Measurements from ENCODE around the gene RPS6KA1. TPM values are rescaled to one million over a fixed set of nuclear protein-coding genes. Genes with fewer than 3 reads are reported as not detected.

RPS6KA1 gene
- total and polyA plus RNA-seq, 2 donors, result 30.4 to 36.8 TPM

- over 99% methylated on average over 2 of the region's 2 CpGs for WGBS
- Histone ChIP-seq H3K4me3 (ENCODE audit: low read length in 2 of 2) (no peak overlapping the region), H3K27ac (ENCODE audit: low read depth in 1 of 2, low read length in 1 of 2) (no peak overlapping the region), H3K4me1 (ENCODE audit: control insufficient read depth in 2 of 2, insufficient read depth in 2 of 2, low read length in 2 of 2) (peaks cover 6 to 50% of the 10 kb centered on the region in 2 donors), H3K36me3 (ENCODE audit: control insufficient read depth in 2 of 2, insufficient read depth in 2 of 2, low read length in 1 of 2) (no peaks in the 10 kb centered on the region), H3K27me3 (ENCODE audit: control insufficient read depth in 2 of 2, insufficient read depth in 1 of 2, low read length in 1 of 2) (no peaks in the 10 kb centered on the region), H3K9me3 (ENCODE audit: control insufficient read depth in 2 of 2, insufficient read depth in 1 of 2, low read length in 1 of 2) (no peaks in the 10 kb centered on the region)
- DNase-seq (ENCODE audit: low read depth in 6 of 9, low spot score in 9 of 9), result no peak
Measured at GRCh38 chr1:26536521-26536920, 7.0 kb downstream of the RPS6KA1 start.

GRCh38 chr1:26537951-26538352 lies 8.4 kb downstream of the RPS6KA1 start:
- Histone ChIP-seq H3K9me3 (ENCODE audit: control insufficient read depth in 2 of 2, insufficient read depth in 1 of 2, low read length in 1 of 2) (no peaks in the 10 kb centered on the region), H3K4me1 (ENCODE audit: control insufficient read depth in 2 of 2, insufficient read depth in 2 of 2, low read length in 2 of 2) (peaks cover 16 to 59% of the 10 kb centered on the region in 2 donors), H3K27ac (ENCODE audit: low read depth in 1 of 2, low read length in 1 of 2) (no peak overlapping the region), H3K36me3 (ENCODE audit: control insufficient read depth in 2 of 2, insufficient read depth in 2 of 2, low read length in 1 of 2) (no peaks in the 10 kb centered on the region), H3K4me3 (ENCODE audit: low read length in 2 of 2) (no peak overlapping the region), H3K27me3 (ENCODE audit: control insufficient read depth in 2 of 2, insufficient read depth in 1 of 2, low read length in 1 of 2) (no peaks in the 10 kb centered on the region)
- WGBS, result 48% methylated on average over 2 of the region's 2 CpGs
- DNase-seq (ENCODE audit: low read depth in 6 of 9, low spot score in 9 of 9), result peak in 1 of 9 donors; percentile 18

GRCh38 chr1:26538480-26539412 lies 9.2 kb downstream of the RPS6KA1 start:
- Histone ChIP-seq H3K4me1 (ENCODE audit: control insufficient read depth in 2 of 2, insufficient read depth in 2 of 2, low read length in 2 of 2) (peaks cover 16 to 65% of the 10 kb centered on the region in 2 donors), H3K36me3 (ENCODE audit: control insufficient read depth in 2 of 2, insufficient read depth in 2 of 2, low read length in 1 of 2) (no peaks in the 10 kb centered on the region), H3K27me3 (ENCODE audit: control insufficient read depth in 2 of 2, insufficient read depth in 1 of 2, low read length in 1 of 2) (no peaks in the 10 kb centered on the region), H3K4me3 (ENCODE audit: low read length in 2 of 2) (no peak overlapping the region), H3K27ac (ENCODE audit: low read depth in 1 of 2, low read length in 1 of 2) (no peak overlapping the region), H3K9me3 (ENCODE audit: control insufficient read depth in 2 of 2, insufficient read depth in 1 of 2, low read length in 1 of 2) (no peaks in the 10 kb centered on the region)
- 90% methylated on average over 14 of the region's 14 CpGs for WGBS
- no peak for DNase-seq (ENCODE audit: low read depth in 6 of 9, low spot score in 9 of 9)

- Histone ChIP-seq H3K27me3 (ENCODE audit: control insufficient read depth in 2 of 2, insufficient read depth in 1 of 2, low read length in 1 of 2) (no peaks in the 10 kb centered on the region), H3K36me3 (ENCODE audit: control insufficient read depth in 2 of 2, insufficient read depth in 2 of 2, low read length in 1 of 2) (no peaks in the 10 kb centered on the region), H3K4me3 (ENCODE audit: low read length in 2 of 2) (no peak overlapping the region), H3K9me3 (ENCODE audit: control insufficient read depth in 2 of 2, insufficient read depth in 1 of 2, low read length in 1 of 2) (no peaks in the 10 kb centered on the region), H3K4me1 (ENCODE audit: control insufficient read depth in 2 of 2, insufficient read depth in 2 of 2, low read length in 2 of 2) (peaks cover 16 to 65% of the 10 kb centered on the region in 2 donors), H3K27ac (ENCODE audit: low read depth in 1 of 2, low read length in 1 of 2) (peak overlapping the region in 1 of 2 donors; percentile 45)
- peak in 1 of 9 donors; percentile 43 for DNase-seq (ENCODE audit: low read depth in 6 of 9, low spot score in 9 of 9)
- WGBS, result 17% methylated on average over 6 of the region's 6 CpGs
Measured at GRCh38 chr1:26539722-26540121, 10.2 kb downstream of the RPS6KA1 start.

- peaks cover 17 to 69% of the 10 kb centered on the region in 2 donors for H3K4me1 ChIP-seq (ENCODE audit: control insufficient read depth in 2 of 2, insufficient read depth in 2 of 2, low read length in 2 of 2)
- over 99% methylated on average over 3 of the region's 3 CpGs for WGBS
- H3K27ac ChIP-seq (ENCODE audit: low read depth in 1 of 2, low read length in 1 of 2), result peak overlapping the region; percentile 45 to 46
Measured at GRCh38 chr1:26540351-26540750, 10.8 kb downstream of the RPS6KA1 start.

GRCh38 chr1:26541431-26541815 lies 11.9 kb downstream of the RPS6KA1 start:
- Histone ChIP-seq H3K27ac (ENCODE audit: low read depth in 1 of 2, low read length in 1 of 2) (peak overlapping the region; percentile 11 to 81), H3K9me3 (ENCODE audit: control insufficient read depth in 2 of 2, insufficient read depth in 1 of 2, low read length in 1 of 2) (peaks cover 0 to 2% of the 10 kb centered on the region in 2 donors), H3K4me1 (ENCODE audit: control insufficient read depth in 2 of 2, insufficient read depth in 2 of 2, low read length in 2 of 2) (peaks cover 26 to 76% of the 10 kb centered on the region in 2 donors), H3K27me3 (ENCODE audit: control insufficient read depth in 2 of 2, insufficient read depth in 1 of 2, low read length in 1 of 2) (no peaks in the 10 kb centered on the region), H3K36me3 (ENCODE audit: control insufficient read depth in 2 of 2, insufficient read depth in 2 of 2, low read length in 1 of 2) (no peaks in the 10 kb centered on the region), H3K4me3 (ENCODE audit: low read length in 2 of 2) (no peak overlapping the region)
- 49% methylated on average over 7 of the region's 7 CpGs for WGBS
- no peak for DNase-seq (ENCODE audit: low read depth in 6 of 9, low spot score in 9 of 9)

More at GRCh38 chr1:26540351-26540750, 10.8 kb downstream of the RPS6KA1 start:
- Histone ChIP-seq H3K27me3 (ENCODE audit: control insufficient read depth in 2 of 2, insufficient read depth in 1 of 2, low read length in 1 of 2) (no peaks in the 10 kb centered on the region), H3K36me3 (ENCODE audit: control insufficient read depth in 2 of 2, insufficient read depth in 2 of 2, low read length in 1 of 2) (no peaks in the 10 kb centered on the region), H3K9me3 (ENCODE audit: control insufficient read depth in 2 of 2, insufficient read depth in 1 of 2, low read length in 1 of 2) (no peaks in the 10 kb centered on the region), H3K4me3 (ENCODE audit: low read length in 2 of 2) (no peak overlapping the region)
- DNase-seq (ENCODE audit: low read depth in 6 of 9, low spot score in 9 of 9), result no peak

- 13% methylated on average over 18 of the region's 18 CpGs for WGBS
- DNase-seq (ENCODE audit: low read depth in 6 of 9, low spot score in 9 of 9), result peak in 7 of 9 donors; percentile 27 to 82 (median 57)
- Histone ChIP-seq H3K27me3 (ENCODE audit: control insufficient read depth in 2 of 2, insufficient read depth in 1 of 2, low read length in 1 of 2) (no peaks in the 10 kb centered on the region), H3K9me3 (ENCODE audit: control insufficient read depth in 2 of 2, insufficient read depth in 1 of 2, low read length in 1 of 2) (peaks cover 0 to 2% of the 10 kb centered on the region in 2 donors), H3K27ac (ENCODE audit: low read depth in 1 of 2, low read length in 1 of 2) (peak overlapping the region; percentile 11 to 81), H3K36me3 (ENCODE audit: control insufficient read depth in 2 of 2, insufficient read depth in 2 of 2, low read length in 1 of 2) (peaks cover 3% of the 10 kb centered on the region in 2 donors), H3K4me3 (ENCODE audit: low read length in 2 of 2) (no peak overlapping the region), H3K4me1 (ENCODE audit: control insufficient read depth in 2 of 2, insufficient read depth in 2 of 2, low read length in 2 of 2) (peaks cover 26 to 82% of the 10 kb centered on the region in 2 donors)
Measured at GRCh38 chr1:26541816-26542711, 12.5 kb downstream of the RPS6KA1 start.

- 58% methylated on average over 9 of the region's 9 CpGs for WGBS
- Histone ChIP-seq H3K4me3 (ENCODE audit: low read length in 2 of 2) (no peak overlapping the region), H3K36me3 (ENCODE audit: control insufficient read depth in 2 of 2, insufficient read depth in 2 of 2, low read length in 1 of 2) (peaks cover 12% of the 10 kb centered on the region in 2 donors), H3K9me3 (ENCODE audit: control insufficient read depth in 2 of 2, insufficient read depth in 1 of 2, low read length in 1 of 2) (peaks cover 0 to 2% of the 10 kb centered on the region in 2 donors), H3K27me3 (ENCODE audit: control insufficient read depth in 2 of 2, insufficient read depth in 1 of 2, low read length in 1 of 2) (no peaks in the 10 kb centered on the region), H3K4me1 (ENCODE audit: control insufficient read depth in 2 of 2, insufficient read depth in 2 of 2, low read length in 2 of 2) (peaks cover 26 to 85% of the 10 kb centered on the region in 2 donors), H3K27ac (ENCODE audit: low read depth in 1 of 2, low read length in 1 of 2) (peak overlapping the region; percentile 68 to 81)
- no peak for DNase-seq (ENCODE audit: low read depth in 6 of 9, low spot score in 9 of 9)
Measured at GRCh38 chr1:26542771-26543451, 13.3 kb downstream of the RPS6KA1 start.
